K562 (cell line): ENCODE data around the gene RAB4B. TPM values are rescaled to one million over a fixed set of nuclear protein-coding genes. Genes with fewer than 3 reads are reported as not detected.
A peak's percentile ranks its signal among the peaks of the same experiment; 100 is the strongest.

Source experiments
- BACH1 ChIP-seq: fragments of 200-800 bp; sonication (Bioruptor generic); IDR thresholded peaks from 2 replicates; pipeline ENCODE4 v1.6.1; 2016; ENCODE audit warnings: missing genetic modification characterization, missing compliant biosample characterization
- FOSL1 ChIP-seq: fragments of 200-800 bp; sonication (Bioruptor generic); conservative IDR thresholded peaks from 2 replicates; pipeline ENCODE4 v1.6.1; 2016; ENCODE audit warnings: missing genetic modification characterization, missing compliant biosample characterization
- KLF1 ChIP-seq: fragments of 450-650 bp; IDR thresholded peaks from 2 replicates; pipeline ENCODE4 v1.6.1; 2016; ENCODE audit warnings: missing genetic modification characterization, missing compliant biosample characterization
- MAZ ChIP-seq, 2 experiments: fragments of 450-650 bp in 1 of 2; sonication (generic) in 1 of 2; formaldehyde crosslinking; IDR thresholded peaks in 1 of 2; conservative IDR thresholded peaks in 1 of 2; 2 replicates each; pipeline versions ENCODE4 v1.4.0 to v1.5.0; 2020; ENCODE audit warnings: mild to moderate bottlenecking in 1 of 2, missing genetic modification reagents in 1 of 2
- NR2C2 ChIP-seq, 2 experiments: fragments of 200-800 bp in 1 of 2; sonication (Bioruptor generic) in 1 of 2; sonication (generic) in 1 of 2; formaldehyde crosslinking in 1 of 2; IDR thresholded peaks; 2 replicates each; pipeline versions ENCODE4 v1.6.1 to v1.8.0; 2016 to 2022; ENCODE audit warnings: mild to moderate bottlenecking in 1 of 2, missing compliant biosample characterization in 1 of 2, missing genetic modification characterization in 1 of 2, missing genetic modification reagents in 1 of 2
- NR2F6 ChIP-seq: fragments of 450-650 bp; formaldehyde crosslinking; IDR thresholded peaks from 2 replicates; pipeline ENCODE4 v1.4.0; 2020; ENCODE audit warnings: mild to moderate bottlenecking
- PML ChIP-seq: IDR thresholded peaks from 2 replicates; pipeline ENCODE4 v1.6.1; 2012; ENCODE audit warnings: low read length, inconsistent platforms
- TAF15 ChIP-seq: fragments of 200-400 bp; formaldehyde crosslinking; IDR thresholded peaks from 2 replicates; pipeline ENCODE4 v1.6.1; 2017; ENCODE audit warnings: mild to moderate bottlenecking, low read depth, low read length, moderate library complexity
- TBL1XR1 ChIP-seq, 2 experiments: IDR thresholded peaks; 2 replicates each; pipeline ENCODE4 v1.6.1; 2012; ENCODE audit warnings: improper control_type of control experiment in 2 of 2, low read length in 2 of 2, mild to moderate bottlenecking in 1 of 2
- ZBTB34 ChIP-seq: fragments of 250-450 bp; sonication (Bioruptor Pico); IDR thresholded peaks from 2 replicates; pipeline ENCODE4 v1.8.0; 2021; ENCODE audit warnings: mild to moderate bottlenecking, moderate library complexity
- polyA plus RNA-seq, 8 experiments: library from polyadenylated mRNA; depleted of rRNA in 4 of 8; stranded (reverse) in 5 of 8; unstranded in 3 of 8; fragments of >200 nt; fragmentation: Nextera tagmentation in 2 of 8; fragmentation: Illumina TruSeq in 1 of 8; extraction: Ambion mirVana in 2 of 8; extraction: Trizol in 1 of 8; gene quantifications; 2 replicates each; pipeline versions ENCODE4 v1.2.1 to v1.2.3, GENCODE V29; 2011 to 2014; ENCODE audit warnings: inconsistent platforms in 1 of 8, missing spikeins in 1 of 8
- total RNA-seq, 7 experiments: library from RNA; depleted of rRNA in 6 of 7; stranded (reverse); fragments of >200 nt in 6 of 7; fragmentation: Illumina TruSeq in 2 of 7; extraction: Trizol in 2 of 7; gene quantifications; 2 replicates each; pipeline versions ENCODE4 v1.2.1 to v1.2.3, GENCODE V29; 2011 to 2021; ENCODE audit warnings: low replicate concordance in 1 of 7
- TF ChIP-seq, protein P1 (sequence below): sonication (generic); formaldehyde crosslinking; IDR thresholded peaks from 2 replicates; pipeline ENCODE4 v1.8.0; 2022; ENCODE audit warnings: mild to moderate bottlenecking, missing genetic modification reagents
- TF ChIP-seq, protein P2 (sequence below), 2 experiments: fragments of 450-650 bp in 1 of 2; sonication (generic) in 1 of 2; formaldehyde crosslinking in 1 of 2; IDR thresholded peaks; 2 replicates each; pipeline versions ENCODE4 v1.7.1 to v1.9.0; 2016 to 2022; ENCODE audit warnings: inconsistent platforms in 1 of 2, mild to moderate bottlenecking in 1 of 2, missing genetic modification reagents in 1 of 2

Gene RAB4B
- total and polyA plus RNA-seq, 9 of the 15 experiments (the other 6 are each of a cell fraction or from before 2014, with no cell fraction given) = 0.28 to 20.4 (median 9.0) TPM

- TF ChIP-seq FOSL1 (tag) (peak; percentile 75), NR2F6 (CRISPR knock-in tag) (peak; percentile 91; the same call in 1 of the 2 replicates), ZBTB34 (CRISPR knock-in tag) (no peak), KLF1 (tag) (no peak), MAZ (CRISPR knock-in tag; conservative IDR thresholded peaks at IDR 0.05 in 1 of 2, IDR thresholded peaks at IDR 0.05 in 1 of 2) (peak; percentile 84 to 89), PML (no peak; the same call in 1 of the 2 replicates), NR2C2 (CRISPR knock-in tag; IDR thresholded peaks at IDR 0.05) (peak; percentile 84), NR2C2 (tag; IDR thresholded peaks at IDR 0.05) (peak; percentile 98), TAF15 (no peak), TBL1XR1 (IDR thresholded peaks at IDR 0.05; ENCODE audit: low read length in 2 of 2) (0 out of 4 replicates have a peak, but pooled peaks of 1 of the 2 experiments have one; percentile 34), BACH1 (tag) (0 out of 2 replicates have a peak, but pooled peaks have one; percentile 61)
- TF ChIP-seq, protein P1, sequence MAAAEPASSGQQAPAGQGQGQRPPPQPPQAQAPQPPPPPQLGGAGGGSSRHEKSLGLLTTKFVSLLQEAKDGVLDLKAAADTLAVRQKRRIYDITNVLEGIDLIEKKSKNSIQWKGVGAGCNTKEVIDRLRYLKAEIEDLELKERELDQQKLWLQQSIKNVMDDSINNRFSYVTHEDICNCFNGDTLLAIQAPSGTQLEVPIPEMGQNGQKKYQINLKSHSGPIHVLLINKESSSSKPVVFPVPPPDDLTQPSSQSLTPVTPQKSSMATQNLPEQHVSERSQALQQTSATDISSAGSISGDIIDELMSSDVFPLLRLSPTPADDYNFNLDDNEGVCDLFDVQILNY (CRISPR knock-in tag) = no peak
- TF ChIP-seq, protein P2, sequence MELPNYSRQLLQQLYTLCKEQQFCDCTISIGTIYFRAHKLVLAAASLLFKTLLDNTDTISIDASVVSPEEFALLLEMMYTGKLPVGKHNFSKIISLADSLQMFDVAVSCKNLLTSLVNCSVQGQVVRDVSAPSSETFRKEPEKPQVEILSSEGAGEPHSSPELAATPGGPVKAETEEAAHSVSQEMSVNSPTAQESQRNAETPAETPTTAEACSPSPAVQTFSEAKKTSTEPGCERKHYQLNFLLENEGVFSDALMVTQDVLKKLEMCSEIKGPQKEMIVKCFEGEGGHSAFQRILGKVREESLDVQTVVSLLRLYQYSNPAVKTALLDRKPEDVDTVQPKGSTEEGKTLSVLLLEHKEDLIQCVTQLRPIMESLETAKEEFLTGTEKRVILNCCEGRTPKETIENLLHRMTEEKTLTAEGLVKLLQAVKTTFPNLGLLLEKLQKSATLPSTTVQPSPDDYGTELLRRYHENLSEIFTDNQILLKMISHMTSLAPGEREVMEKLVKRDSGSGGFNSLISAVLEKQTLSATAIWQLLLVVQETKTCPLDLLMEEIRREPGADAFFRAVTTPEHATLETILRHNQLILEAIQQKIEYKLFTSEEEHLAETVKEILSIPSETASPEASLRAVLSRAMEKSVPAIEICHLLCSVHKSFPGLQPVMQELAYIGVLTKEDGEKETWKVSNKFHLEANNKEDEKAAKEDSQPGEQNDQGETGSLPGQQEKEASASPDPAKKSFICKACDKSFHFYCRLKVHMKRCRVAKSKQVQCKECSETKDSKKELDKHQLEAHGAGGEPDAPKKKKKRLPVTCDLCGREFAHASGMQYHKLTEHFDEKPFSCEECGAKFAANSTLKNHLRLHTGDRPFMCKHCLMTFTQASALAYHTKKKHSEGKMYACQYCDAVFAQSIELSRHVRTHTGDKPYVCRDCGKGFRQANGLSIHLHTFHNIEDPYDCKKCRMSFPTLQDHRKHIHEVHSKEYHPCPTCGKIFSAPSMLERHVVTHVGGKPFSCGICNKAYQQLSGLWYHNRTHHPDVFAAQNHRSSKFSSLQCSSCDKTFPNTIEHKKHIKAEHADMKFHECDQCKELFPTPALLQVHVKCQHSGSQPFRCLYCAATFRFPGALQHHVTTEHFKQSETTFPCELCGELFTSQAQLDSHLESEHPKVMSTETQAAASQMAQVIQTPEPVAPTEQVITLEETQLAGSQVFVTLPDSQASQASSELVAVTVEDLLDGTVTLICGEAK (IDR thresholded peaks at IDR 0.05) = peak; percentile 72
- TF ChIP-seq, protein P2 (CRISPR knock-in tag; IDR thresholded peaks at IDR 0.05) = no peak
Measured at GRCh38 chr19:40750058-40750873, 27.8 kb upstream of the RAB4B start, which contains the start of gene ACTMAP (continued).
